H1 (cell line): ENCODE measurements around the gene ARHGEF7. TPM values are rescaled to one million over a fixed set of nuclear protein-coding genes. Genes with fewer than 3 reads are reported as not detected.

Experiments used
- CTCF ChIA-PET: fragments of 300-600 bp; sonication (Branson Sonifier 250); formaldehyde crosslinking; loops from one replicate; lab custom pipeline; 2021; ENCODE audit not compliant: partially characterized antibody; lab: Charles Lee
- POLR2A ChIA-PET: fragments of 300-600 bp; sonication (Branson Sonifier 250); formaldehyde crosslinking; loops from one replicate; lab custom pipeline; 2021; ENCODE audit warnings: inconsistent platforms; ENCODE audit not compliant: partially characterized antibody; lab: Charles Lee
- DNase-seq, 2 experiments: peaks; one replicate each; pipeline versions ENCODE4 v3.0.0 to v3.0.0-alpha.2; 2010 to 2022; ENCODE audit warnings: low spot score in 2 of 2, low read depth in 1 of 2, mixed read lengths in 1 of 2
- FAIRE-seq: peaks from 2 replicates; lab custom pipeline; 2011; peaks lifted over from hg19 to GRCh38; lab: Jason Lieb, UNC
- H2AFZ ChIP-seq: 2 replicates; pipeline ENCODE4 v1.8.1; 2012; ENCODE audit warnings: low read length, inconsistent platforms
- H2AK5ac ChIP-seq: 2 replicates; pipeline ENCODE4 v1.6.1; 2013; ENCODE audit warnings: low read depth, low read length
- H2BK120ac ChIP-seq: replicated peaks from 2 replicates; pipeline ENCODE3; 2013; ENCODE audit warnings: low read depth, low read length, inconsistent platforms
- H2BK12ac ChIP-seq: 2 replicates; pipeline ENCODE4 v1.6.1; 2013; ENCODE audit warnings: low read depth, low read length
- H2BK15ac ChIP-seq: 2 replicates; pipeline ENCODE4 v1.6.1; 2013; ENCODE audit warnings: low read length
- H2BK20ac ChIP-seq: 2 replicates; pipeline ENCODE4 v1.6.1; 2013; ENCODE audit warnings: low read length
- H2BK5ac ChIP-seq: 2 replicates; pipeline ENCODE4 v1.6.1; 2013; ENCODE audit warnings: low read depth, low read length
- H3K14ac ChIP-seq: 2 replicates; pipeline ENCODE4 v1.6.1; 2013; ENCODE audit warnings: inconsistent platforms; ENCODE audit not compliant: insufficient read length
- H3K18ac ChIP-seq: 2 replicates; pipeline ENCODE4 v1.6.1; 2013; ENCODE audit warnings: low read length; ENCODE audit errors: extremely low read depth
- H3K23ac ChIP-seq: 2 replicates; pipeline ENCODE4 v1.6.1; 2013; ENCODE audit warnings: inconsistent platforms; ENCODE audit not compliant: insufficient read length
- H3K23me2 ChIP-seq: 2 replicates; pipeline ENCODE4 v1.6.1; 2013; ENCODE audit warnings: low read depth, low read length
- H3K27ac ChIP-seq: 2 replicates; pipeline ENCODE4 v1.6.1; 2011; ENCODE audit warnings: low read depth, low read length, inconsistent platforms
- H3K27me3 ChIP-seq, 4 experiments: replicated peaks in 1 of 4; 1 replicate in 1 of 4; 2 replicates in 3 of 4; pipeline versions ENCODE4 v1.6.1 to v1.8.1; 2011 to 2013; ENCODE audit warnings: low read length in 3 of 4, mild to moderate bottlenecking in 3 of 4, inconsistent platforms in 2 of 4, mixed read lengths in 2 of 4, moderate library complexity in 1 of 4; ENCODE audit not compliant: control insufficient read depth in 3 of 4, insufficient read depth in 3 of 4; ENCODE audit errors: extremely low read depth in 1 of 4
- H3K36me3 ChIP-seq, 4 experiments: 2 replicates each; pipeline versions ENCODE4 v1.6.1 to v1.8.1; 2011 to 2013; ENCODE audit warnings: mild to moderate bottlenecking in 4 of 4, low read length in 3 of 4, moderate library complexity in 2 of 4, control low read depth in 1 of 4, inconsistent platforms in 1 of 4; ENCODE audit not compliant: insufficient read depth in 4 of 4, control insufficient read depth in 2 of 4
- H3K4ac ChIP-seq: replicated peaks from 2 replicates; pipeline ENCODE3; 2013; ENCODE audit warnings: low read length, low read depth, mixed read lengths, inconsistent platforms; ENCODE audit not compliant: insufficient read length
- H3K4me1 ChIP-seq, 4 experiments: replicated peaks in 1 of 4; 1 replicate in 1 of 4; 2 replicates in 3 of 4; pipeline versions ENCODE4 v1.6.1 to v1.8.1; 2011 to 2013; ENCODE audit warnings: low read length in 3 of 4, inconsistent platforms in 2 of 4, mixed read lengths in 1 of 4; ENCODE audit not compliant: insufficient read depth in 4 of 4, control insufficient read depth in 3 of 4
- H3K4me2 ChIP-seq, 2 experiments: 2 replicates each; pipeline versions ENCODE4 v1.6.1 to v1.8.1; 2011 to 2013; ENCODE audit warnings: low read depth in 2 of 2, low read length in 2 of 2, control low read depth in 1 of 2, inconsistent platforms in 1 of 2, mild to moderate bottlenecking in 1 of 2; ENCODE audit not compliant: insufficient read depth in 1 of 2
- H3K4me3 ChIP-seq, 4 experiments: fragments of 200-600, 300-600 bp in 1 of 4; sonication (generic), shearing (Covaris generic), sonication (Bioruptor Twin) in 1 of 4; 2 replicates each; pipeline versions ENCODE4 v1.5.1 to v1.8.1; 2011 to 2016; ENCODE audit warnings: low read length in 4 of 4, low read depth in 3 of 4, control low read depth in 2 of 4, inconsistent platforms in 2 of 4, mild to moderate bottlenecking in 2 of 4, mixed read lengths in 1 of 4, moderate library complexity in 1 of 4; ENCODE audit not compliant: insufficient read depth in 2 of 4; ENCODE audit errors: extremely low read depth in 1 of 4
- H3K56ac ChIP-seq: replicated peaks from 2 replicates; pipeline ENCODE3; 2013; ENCODE audit warnings: low read depth, mild to moderate bottlenecking, mixed read lengths, low read length, inconsistent platforms; ENCODE audit not compliant: insufficient read length
- H3K79me1 ChIP-seq: 2 replicates; pipeline ENCODE4 v1.6.1; 2013; ENCODE audit warnings: low read depth, low read length, control low read depth
- H3K79me2 ChIP-seq, 2 experiments: 2 replicates each; pipeline versions ENCODE4 v1.6.1 to v1.8.1; 2012 to 2013; ENCODE audit warnings: low read length in 2 of 2, mild to moderate bottlenecking in 2 of 2, inconsistent platforms in 1 of 2; ENCODE audit not compliant: insufficient read depth in 2 of 2, control insufficient read depth in 1 of 2
- H3K9ac ChIP-seq, 4 experiments: replicated peaks in 1 of 4; 1 replicate in 1 of 4; 2 replicates in 3 of 4; pipeline versions ENCODE4 v1.6.1 to v1.8.1; 2011 to 2013; ENCODE audit warnings: low read depth in 3 of 4, low read length in 3 of 4, control low read depth in 2 of 4, mild to moderate bottlenecking in 2 of 4, moderate library complexity in 2 of 4, inconsistent platforms in 1 of 4; ENCODE audit errors: extremely low read depth in 1 of 4
- H3K9me3 ChIP-seq, 2 experiments: 2 replicates each; pipeline versions ENCODE4 v1.6.1 to v1.8.1; 2012 to 2013; ENCODE audit warnings: mild to moderate bottlenecking in 2 of 2, moderate library complexity in 2 of 2, control low read depth in 1 of 2, inconsistent platforms in 1 of 2, low read depth in 1 of 2, low read length in 1 of 2, mixed read lengths in 1 of 2; ENCODE audit not compliant: insufficient read depth in 2 of 2
- H4K20me1 ChIP-seq, 2 experiments: replicated peaks in 1 of 2; 2 replicates each; pipeline versions ENCODE3 to v1.8.1; 2011 to 2013; ENCODE audit warnings: inconsistent platforms in 2 of 2, low read length in 2 of 2, mild to moderate bottlenecking in 1 of 2; ENCODE audit not compliant: insufficient read depth in 2 of 2, control insufficient read depth in 1 of 2
- H4K5ac ChIP-seq: 2 replicates; pipeline ENCODE4 v1.6.1; 2013; ENCODE audit warnings: low read length, low read depth, mixed read lengths, inconsistent platforms; ENCODE audit not compliant: insufficient read length
- H4K8ac ChIP-seq: 2 replicates; pipeline ENCODE4 v1.8.0; 2013; ENCODE audit warnings: mild to moderate bottlenecking, moderate library complexity, low read length, inconsistent platforms; ENCODE audit not compliant: insufficient read depth; ENCODE audit errors: extremely low read depth
- H4K91ac ChIP-seq: replicated peaks from 2 replicates; pipeline ENCODE3; 2013; ENCODE audit warnings: low read length, mixed read lengths, inconsistent platforms; ENCODE audit not compliant: insufficient read length
- ASH2L ChIP-seq: fragments of 200-600, 300-600 bp; sonication (generic); IDR thresholded peaks from one replicate; pipeline ENCODE4 v1.7.1; 2017; ENCODE audit warnings: low read length
- CHD1 ChIP-seq: IDR thresholded peaks from 2 replicates; pipeline ENCODE4 v1.6.1; 2012; ENCODE audit warnings: low read depth, low read length, improper control_type of control experiment
- CREB1 ChIP-seq: IDR thresholded peaks from 2 replicates; pipeline ENCODE4 v1.6.1; 2012; ENCODE audit warnings: inconsistent platforms
- HDAC6 ChIP-seq: IDR thresholded peaks from one replicate; pipeline ENCODE4 v1.7.1; 2012; ENCODE audit warnings: low read depth, mild to moderate bottlenecking, inconsistent platforms, low read length, moderate library complexity
- JUND ChIP-seq: IDR thresholded peaks from 2 replicates; pipeline ENCODE4 v1.6.1; 2011; ENCODE audit warnings: mild to moderate bottlenecking, improper control_type of control experiment, low read length
- KDM4A ChIP-seq: IDR thresholded peaks from one replicate; pipeline ENCODE4 v1.7.1; 2012; ENCODE audit warnings: low read depth, mild to moderate bottlenecking, moderate library complexity, low read length, inconsistent platforms; ENCODE audit not compliant: severe bottlenecking
- KDM5A ChIP-seq: fragments of 200-600 bp; IDR thresholded peaks from 2 replicates; pipeline ENCODE4 v1.7.1; 2012; ENCODE audit warnings: mild to moderate bottlenecking, low read length, inconsistent platforms, mixed read lengths
- MAFK ChIP-seq: IDR thresholded peaks from 2 replicates; pipeline ENCODE4 v1.6.1; 2012; ENCODE audit warnings: low read depth, mild to moderate bottlenecking, improper control_type of control experiment, low read length
- POLR2AphosphoS5 ChIP-seq: IDR thresholded peaks from 2 replicates; pipeline ENCODE4 v1.6.1; 2011; ENCODE audit warnings: low read depth, low read length
- RAD21 ChIP-seq, 2 experiments: IDR thresholded peaks in 1 of 2; conservative IDR thresholded peaks in 1 of 2; 2 replicates each; pipeline ENCODE4 v1.6.1; 2011; ENCODE audit warnings: low read depth in 2 of 2, low read length in 2 of 2, improper control_type of control experiment in 1 of 2, inconsistent platforms in 1 of 2, mild to moderate bottlenecking in 1 of 2, moderate library complexity in 1 of 2
- WGBS, 2 experiments: shearing (Covaris generic) in 1 of 2; methylation state at CpG; one replicate each; pipeline versions ENCODE4 v1.1.6 to v1.1.7; 2013 to 2015; ENCODE audit warnings: low lambda C conversion rate in 2 of 2, mixed read lengths in 2 of 2, inconsistent platforms in 1 of 2, low coverage in 1 of 2, missing lambda C conversion rate in 1 of 2; ENCODE audit not compliant: insufficient replicate concordance in 2 of 2, insufficient coverage in 1 of 2, insufficient read length in 1 of 2; ENCODE audit errors: extremely low coverage in 1 of 2, missing lambda C conversion rate in 1 of 2; 5-methylcytosine and 5-hydroxymethylcytosine counted together
- polyA plus RNA-seq, 7 experiments: library from polyadenylated mRNA; depleted of rRNA in 3 of 7; stranded (reverse) in 5 of 7; unstranded in 2 of 7; fragments of >200 nt in 5 of 7; fragments of 200-250 nt in 2 of 7; gene quantifications; 1 replicate in 5 of 7; 2 replicates in 1 of 7; 4 replicates in 1 of 7; pipeline versions ENCODE4 v1.2.1 to v1.2.3, GENCODE V29; 2011 to 2013; ENCODE audit warnings: missing spikeins in 2 of 7, mixed read lengths in 2 of 7
- total RNA-seq: library from RNA; stranded (reverse); fragmentation: NEBNext Ultra II Directional; extraction: Animal tissue kit (Norgen Biotek cat#: 25700); gene quantifications from 2 replicates; pipeline ENCODE4 v1.2.1, GENCODE V29; 2021
- TF ChIP-seq, protein P1 (sequence below): IDR thresholded peaks from 2 replicates; pipeline ENCODE4 v1.6.1; 2011; ENCODE audit warnings: low read depth, mild to moderate bottlenecking, low read length; ENCODE audit not compliant: insufficient read depth
- TF ChIP-seq, protein P2 (sequence below): IDR thresholded peaks from 2 replicates; pipeline ENCODE4 v1.6.1; 2012; ENCODE audit warnings: low read length, inconsistent platforms

ARHGEF7 gene
- total and polyA plus RNA-seq, 2 of the 8 experiments (the other 6 are each of a cell fraction or from before 2014, with no cell fraction given) = 26.2 to 56.5 TPM

DNA sequence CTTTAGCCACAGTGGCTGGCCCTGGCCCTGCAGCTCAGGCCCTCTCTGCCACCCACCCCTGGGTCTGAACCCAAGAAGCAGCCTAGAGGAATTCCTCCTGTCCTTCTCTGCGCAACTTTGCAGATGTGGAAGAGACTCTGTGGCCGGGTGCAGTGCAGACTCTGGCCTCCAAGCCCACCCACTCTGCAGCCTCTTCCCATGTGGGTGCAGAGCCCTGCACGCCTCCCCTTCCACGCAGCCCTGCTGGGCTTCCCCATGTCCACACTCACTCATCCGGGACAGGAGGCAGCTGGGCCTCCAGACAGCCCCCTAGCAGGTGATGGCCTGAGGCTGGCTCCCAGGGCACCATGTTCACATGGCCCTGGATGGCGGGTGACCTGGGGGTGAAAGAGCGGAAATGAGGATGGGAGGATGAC lies 207.8 kb downstream of the ARHGEF7 start:
- Histone ChIP-seq H2BK20ac (no peak overlapping the region), H4K8ac (no peak overlapping the region), H4K91ac (no peak overlapping the region), H2BK5ac (no peak overlapping the region), H3K36me3 (no peaks in the 10 kb centered on the region), H2AK5ac (no peak overlapping the region), H3K9ac (no peak overlapping the region), H2BK15ac (no peak overlapping the region), H3K4me2 (no peak overlapping the region), H4K5ac (no peak overlapping the region), H3K79me2 (no peaks in the 10 kb centered on the region), H3K23me2 (no peaks in the 10 kb centered on the region), H3K79me1 (no peaks in the 10 kb centered on the region), H3K56ac (no peak overlapping the region), H3K14ac (no peak overlapping the region), H3K27ac (no peak overlapping the region)
- WGBS, 2 experiments = 100% methylated on average over 7 of the region's 7 CpGs; no CpG with 5 or more reads in 1 of the 2 experiments
- no peak for FAIRE-seq
- POLR2A ChIA-PET = no interaction called here
- TF ChIP-seq CHD1 (no peak), JUND (no peak), RAD21 (IDR thresholded peaks at IDR 0.05 in 1 of 2, conservative IDR thresholded peaks at IDR 0.05 in 1 of 2; ENCODE audit: low read depth in 2 of 2, low read length in 2 of 2) (no peak), KDM5A (no peak), KDM4A (no peak), MAFK (no peak), CREB1 (no peak), HDAC6 (no peak), ASH2L (no peak), POLR2AphosphoS5 (no peak)
- TF ChIP-seq, protein P1, sequence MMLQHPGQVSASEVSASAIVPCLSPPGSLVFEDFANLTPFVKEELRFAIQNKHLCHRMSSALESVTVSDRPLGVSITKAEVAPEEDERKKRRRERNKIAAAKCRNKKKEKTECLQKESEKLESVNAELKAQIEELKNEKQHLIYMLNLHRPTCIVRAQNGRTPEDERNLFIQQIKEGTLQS = no peak
- TF ChIP-seq, protein P2, sequence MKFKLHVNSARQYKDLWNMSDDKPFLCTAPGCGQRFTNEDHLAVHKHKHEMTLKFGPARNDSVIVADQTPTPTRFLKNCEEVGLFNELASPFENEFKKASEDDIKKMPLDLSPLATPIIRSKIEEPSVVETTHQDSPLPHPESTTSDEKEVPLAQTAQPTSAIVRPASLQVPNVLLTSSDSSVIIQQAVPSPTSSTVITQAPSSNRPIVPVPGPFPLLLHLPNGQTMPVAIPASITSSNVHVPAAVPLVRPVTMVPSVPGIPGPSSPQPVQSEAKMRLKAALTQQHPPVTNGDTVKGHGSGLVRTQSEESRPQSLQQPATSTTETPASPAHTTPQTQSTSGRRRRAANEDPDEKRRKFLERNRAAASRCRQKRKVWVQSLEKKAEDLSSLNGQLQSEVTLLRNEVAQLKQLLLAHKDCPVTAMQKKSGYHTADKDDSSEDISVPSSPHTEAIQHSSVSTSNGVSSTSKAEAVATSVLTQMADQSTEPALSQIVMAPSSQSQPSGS = no peak
- TF ChIP-seq, all 59 proteins: peak for 0
- Histone ChIP-seq H3K4me3 (no peak overlapping the region), H4K20me1 (no peaks in the 10 kb centered on the region), H3K4ac (no peak overlapping the region), H2AFZ (no peak overlapping the region), H3K4me1 (no peaks in the 10 kb centered on the region; a peak in 2 of 7 replicates), H3K23ac (no peak overlapping the region), H2BK12ac (no peak overlapping the region), H3K27me3 (no peaks in the 10 kb centered on the region), H2BK120ac (no peak overlapping the region), H3K9me3 (no peaks in the 10 kb centered on the region), H3K18ac (no peak overlapping the region)
- CTCF ChIA-PET = no interaction called here
- no peak for DNase-seq
